ENCODE data around the gene USP12. TPM values are rescaled to one million over a fixed set of nuclear protein-coding genes. Genes with fewer than 3 reads are reported as not detected.

Gene USP12
- total RNA-seq, 3 donors from 2014 or later (not counting 1 experiment from before 2014, with no cell fraction given): 44.3 to 55.3 (median 50.9) TPM

DNA sequence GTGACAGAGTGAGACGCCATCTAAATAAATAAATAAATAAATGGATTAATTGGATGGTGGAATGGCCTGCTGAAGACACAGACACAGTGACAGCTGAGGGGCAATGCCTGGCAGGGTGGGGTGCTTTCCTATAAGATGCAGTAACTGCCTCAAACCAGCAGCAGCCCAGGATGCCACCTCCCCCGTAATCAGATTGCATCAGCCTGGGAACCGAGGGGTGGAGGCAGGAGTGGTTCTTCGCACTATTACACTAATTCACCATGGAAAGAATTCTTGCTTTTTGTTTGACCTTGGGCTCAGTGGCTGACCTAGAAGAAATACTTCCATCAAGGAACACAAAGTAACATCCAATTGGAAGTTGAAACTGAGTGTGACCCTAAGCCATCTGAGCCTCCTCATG is 31.6 kb upstream of the USP12 start:
- no peaks in the 10 kb centered on the region for H3K4me1 Mint-ChIP-seq
- Histone ChIP-seq H3K27ac (ENCODE audit: low read length) (no peak overlapping the region), H3K4me1 (ENCODE audit: control insufficient read depth, insufficient read depth, low read length) (no peaks in the 10 kb centered on the region), H3K9me3 (ENCODE audit: control insufficient read depth, insufficient read depth, low read length) (no peaks in the 10 kb centered on the region), H3K36me3 (ENCODE audit: control insufficient read depth, insufficient read depth, low read length) (no peaks in the 10 kb centered on the region), H3K4me3 (ENCODE audit: low read length) (no peak overlapping the region), H3K27me3 (ENCODE audit: control insufficient read depth, insufficient read depth, low read length) (no peaks in the 10 kb centered on the region)
- TF ChIP-seq CTCF (IDR thresholded peaks at IDR 0.05): no peak
- no peak overlapping the region for H3K27ac Mint-ChIP-seq
- ATAC-seq: no peak
- H3K27me3 Mint-ChIP-seq (ENCODE audit: low read depth in 2 of 2): peaks cover 9 to 15% of the 10 kb centered on the region in 2 donors
- 92% methylated on average over 3 of the region's 4 CpGs for WGBS (ENCODE audit: insufficient coverage)
- no peaks in the 10 kb centered on the region for H3K36me3 Mint-ChIP-seq
- H3K9me3 Mint-ChIP-seq: no peaks in the 10 kb centered on the region
- DNase-seq: no peak
- no peak overlapping the region for H3K4me3 Mint-ChIP-seq
- intact Hi-C loops (cut with micrococcal nuclease): no loop called here

- TF ChIP-seq CTCF (IDR thresholded peaks at IDR 0.05): no peak
- ATAC-seq: no peak
- no peak for DNase-seq
- H3K36me3 Mint-ChIP-seq: no peaks in the 10 kb centered on the region
- H3K4me1 ChIP-seq (ENCODE audit: control insufficient read depth, insufficient read depth, low read length): no peaks in the 10 kb centered on the region
- H3K9me3 ChIP-seq (ENCODE audit: control insufficient read depth, insufficient read depth, low read length): no peaks in the 10 kb centered on the region
- H3K27me3 ChIP-seq (ENCODE audit: control insufficient read depth, insufficient read depth, low read length): no peaks in the 10 kb centered on the region
- no peak overlapping the region for H3K4me3 Mint-ChIP-seq
- intact Hi-C loops (cut with micrococcal nuclease): no loop called here
- H3K4me1 Mint-ChIP-seq: no peaks in the 10 kb centered on the region
- no peak overlapping the region for H3K4me3 ChIP-seq (ENCODE audit: low read length)
- no peak overlapping the region for H3K27ac Mint-ChIP-seq
- H3K36me3 ChIP-seq (ENCODE audit: control insufficient read depth, insufficient read depth, low read length): no peaks in the 10 kb centered on the region
- no peak overlapping the region for H3K27ac ChIP-seq (ENCODE audit: low read length)
- H3K9me3 Mint-ChIP-seq: no peaks in the 10 kb centered on the region
- 79% methylated on average over 1 of the region's 1 CpG for WGBS (ENCODE audit: insufficient coverage)
- H3K27me3 Mint-ChIP-seq (ENCODE audit: low read depth in 2 of 2): peaks cover 9 to 16% of the 10 kb centered on the region in 2 donors
Measured at GRCh38 chr13:27201661-27202060, 30.1 kb upstream of the USP12 start.

GRCh38 chr13:27200413-27201070 is 28.9 kb upstream of the USP12 start:
- H3K4me3 ChIP-seq (ENCODE audit: low read length): no peak overlapping the region
- intact Hi-C loops (cut with micrococcal nuclease): no loop called here
- Mint-ChIP-seq H3K27me3 (ENCODE audit: low read depth in 2 of 2) (peaks cover 14 to 16% of the 10 kb centered on the region in 2 donors), H3K9me3 (no peaks in the 10 kb centered on the region), H3K4me3 (no peak overlapping the region), H3K36me3 (no peaks in the 10 kb centered on the region), H3K27ac (no peak overlapping the region), H3K4me1 (no peaks in the 10 kb centered on the region)
- no peaks in the 10 kb centered on the region for H3K27me3 ChIP-seq (ENCODE audit: control insufficient read depth, insufficient read depth, low read length)
- no peaks in the 10 kb centered on the region for H3K9me3 ChIP-seq (ENCODE audit: control insufficient read depth, insufficient read depth, low read length)
- H3K36me3 ChIP-seq (ENCODE audit: control insufficient read depth, insufficient read depth, low read length): no peaks in the 10 kb centered on the region
- no peak for ATAC-seq
- no peak overlapping the region for H3K27ac ChIP-seq (ENCODE audit: low read length)
- no peak for DNase-seq
- WGBS (ENCODE audit: insufficient coverage): 85% methylated on average over 1 of the region's 1 CpG
- no peak for TF ChIP-seq CTCF (IDR thresholded peaks at IDR 0.05)
- H3K4me1 ChIP-seq (ENCODE audit: control insufficient read depth, insufficient read depth, low read length): no peaks in the 10 kb centered on the region

DNA sequence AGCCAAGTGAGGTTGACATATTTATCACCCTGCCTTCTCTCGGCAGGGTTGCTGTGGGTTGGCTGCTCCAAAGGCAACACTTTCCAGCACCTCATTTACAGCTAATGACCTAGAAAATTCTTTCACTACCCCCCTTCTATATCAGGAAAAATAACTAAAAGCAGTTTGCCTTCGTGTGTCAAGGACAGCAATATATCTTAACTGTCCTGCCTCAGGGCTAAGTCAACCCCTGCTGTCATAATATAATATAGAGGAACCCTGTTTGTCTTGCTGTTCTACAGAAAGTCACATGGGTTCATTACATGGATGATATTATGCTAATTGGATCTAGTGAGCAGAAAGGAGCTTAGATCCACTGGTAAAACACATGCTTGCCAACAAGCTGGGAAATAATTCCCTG is 28.1 kb upstream of the USP12 start:
- intact Hi-C loops (cut with micrococcal nuclease): no loop called here
- Mint-ChIP-seq H3K27me3 (ENCODE audit: low read depth in 2 of 2) (peaks cover 13 to 15% of the 10 kb centered on the region in 2 donors), H3K27ac (no peak overlapping the region), H3K4me1 (no peaks in the 10 kb centered on the region), H3K9me3 (no peaks in the 10 kb centered on the region), H3K36me3 (no peaks in the 10 kb centered on the region), H3K4me3 (no peak overlapping the region)
- Histone ChIP-seq H3K27ac (ENCODE audit: low read length) (no peak overlapping the region), H3K9me3 (ENCODE audit: control insufficient read depth, insufficient read depth, low read length) (no peaks in the 10 kb centered on the region), H3K4me1 (ENCODE audit: control insufficient read depth, insufficient read depth, low read length) (no peaks in the 10 kb centered on the region), H3K27me3 (ENCODE audit: control insufficient read depth, insufficient read depth, low read length) (no peaks in the 10 kb centered on the region), H3K36me3 (ENCODE audit: control insufficient read depth, insufficient read depth, low read length) (no peaks in the 10 kb centered on the region), H3K4me3 (ENCODE audit: low read length) (no peak overlapping the region)
- ATAC-seq (no peak), DNase-seq (no peak)
- WGBS (ENCODE audit: insufficient coverage): 75% methylated on average over 2 of the region's 2 CpGs
- TF ChIP-seq CTCF (IDR thresholded peaks at IDR 0.05): no peak

Measured in natural killer cell (primary cell).